Mononuclear cell (primary cell): ENCODE results near the gene RNASE4. TPM values are rescaled to one million over a fixed set of nuclear protein-coding genes. Genes with fewer than 3 reads are reported as not detected.
A peak's percentile ranks its signal among the peaks of the same experiment; 100 is the strongest.
"Not testable (repeated sequence)": the region's sequence is repeated elsewhere in the genome, so short reads cannot be mapped to it uniquely, and the experiment has no call there.

Source experiments
- H3K27me3 ChIP-seq: 2 replicates; pipeline ENCODE4 v1.6.0; 2011; ENCODE audit warnings: low read length, control low read depth; ENCODE audit not compliant: insufficient read depth
- H3K4me1 ChIP-seq: 2 replicates; pipeline ENCODE4 v1.5.1; 2011; ENCODE audit warnings: mild to moderate bottlenecking, low read length, control low read depth; ENCODE audit not compliant: insufficient read depth
- H3K4me3 ChIP-seq: 2 replicates; pipeline ENCODE4 v1.5.1; 2011; ENCODE audit warnings: mild to moderate bottlenecking, low read length, moderate library complexity
- H3K9me3 ChIP-seq: 2 replicates; pipeline ENCODE4 v1.5.1; 2011; ENCODE audit warnings: low read depth, mild to moderate bottlenecking, control low read depth, low read length
- total RNA-seq: library from RNA; depleted of rRNA; stranded (reverse); fragments of >200 nt; gene quantifications from one replicate; pipeline ENCODE4 v1.2.3, GENCODE V29; 2012

Gene RNASE4, protein sequence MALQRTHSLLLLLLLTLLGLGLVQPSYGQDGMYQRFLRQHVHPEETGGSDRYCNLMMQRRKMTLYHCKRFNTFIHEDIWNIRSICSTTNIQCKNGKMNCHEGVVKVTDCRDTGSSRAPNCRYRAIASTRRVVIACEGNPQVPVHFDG
- total RNA-seq, result 5.7 TPM

DNA sequence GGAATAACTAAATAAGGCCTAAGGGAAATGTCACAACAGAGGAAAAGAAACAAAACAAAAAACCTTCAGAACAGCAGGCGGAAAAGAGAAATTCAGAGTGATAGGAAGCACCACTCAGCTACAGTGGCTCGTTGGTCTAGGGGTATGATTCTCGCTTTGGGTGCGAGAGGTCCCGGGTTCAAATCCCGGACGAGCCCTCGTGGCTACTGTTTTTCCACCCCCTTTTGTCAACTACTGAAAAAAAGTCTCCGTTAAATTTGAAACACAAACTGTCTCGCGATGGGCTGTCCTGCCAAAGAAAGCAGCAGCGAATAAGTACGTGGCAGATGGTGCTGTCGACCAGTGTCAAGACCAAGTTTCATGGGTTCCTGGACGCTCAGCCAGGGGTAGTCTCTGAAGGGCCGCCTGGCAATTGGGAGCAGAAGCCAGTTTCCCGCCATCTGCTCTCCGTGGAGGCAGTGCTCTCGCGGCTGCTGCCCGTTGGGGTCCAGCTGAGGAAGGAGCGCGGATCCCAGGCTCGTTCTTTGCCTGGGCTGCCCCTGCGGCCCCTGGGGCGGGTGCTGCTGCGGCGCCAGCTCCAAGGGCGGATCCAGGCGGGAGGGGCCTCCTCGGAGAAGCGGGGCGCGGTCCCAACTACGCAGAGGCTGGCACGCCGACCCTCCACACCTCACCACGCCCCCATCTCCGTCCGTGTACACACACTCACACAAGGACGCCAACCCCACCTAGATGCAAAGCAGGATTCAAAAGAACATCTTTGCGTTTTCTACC lies at the start of gene RNASE4:
RNASE4 (plus strand) TSS at position 670 of the 771 bp plus-strand sequence. CDS start 14,812 bp downstream, outside the sequence.
- H3K4me3 ChIP-seq, result peak within 1 kb of the TSS; percentile 93
- no peaks in the 10 kb centered on the region for H3K27me3 ChIP-seq
- peaks cover 61% of the 10 kb centered on the region for H3K4me1 ChIP-seq
- no peaks in the 10 kb centered on the region for H3K9me3 ChIP-seq

GRCh38 chr14:20641591-20641990 lies 42.8 kb upstream of the RNASE4 start, which contains the start of gene OR6S1:
Gene OR6S1 (minus strand): TSS chr14:20641691. CDS start chr14:20641691, 0 bp downstream.
- Histone ChIP-seq H3K27me3 (peaks cover 37% of the 10 kb centered on the region), H3K9me3 (no peaks in the 10 kb centered on the region), H3K4me1 (no peaks in the 10 kb centered on the region), H3K4me3 (no peak within 1 kb of the TSS)

GRCh38 chr14:20642182-20642581 lies 42.2 kb upstream of the RNASE4 start:
- no peak overlapping the region for H3K4me3 ChIP-seq

DNA sequence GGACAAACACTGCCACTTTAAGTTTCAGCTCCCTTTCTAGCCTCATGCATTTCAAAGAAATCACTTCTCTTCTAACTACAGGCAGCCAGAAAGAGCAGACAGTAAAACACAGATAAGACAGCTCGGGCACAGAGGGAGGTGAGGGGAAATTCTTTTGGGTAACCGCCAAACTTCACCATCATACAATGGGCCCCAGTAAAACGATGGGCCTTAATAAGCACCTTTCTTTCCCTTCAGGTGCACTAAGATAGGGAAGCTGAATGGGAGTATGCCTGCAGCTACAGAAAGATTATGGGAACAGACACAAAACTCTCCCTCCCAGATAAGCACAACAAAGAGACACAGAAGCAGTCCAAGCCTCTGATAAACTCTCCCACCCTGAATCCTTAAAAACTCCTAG lies 41.6 kb upstream of the RNASE4 start:
- H3K4me1 ChIP-seq, H3K4me3 ChIP-seq, H3K9me3 ChIP-seq: not testable (repeated sequence)
- peaks cover 30% of the 10 kb centered on the region for H3K27me3 ChIP-seq

More at GRCh38 chr14:20642182-20642581, 42.2 kb upstream of the RNASE4 start:
- Histone ChIP-seq H3K9me3 (no peaks in the 10 kb centered on the region), H3K27me3 (peaks cover 31% of the 10 kb centered on the region), H3K4me1 (no peaks in the 10 kb centered on the region)

GRCh38 chr14:20644520-20644919 lies 39.8 kb upstream of the RNASE4 start:
- H3K4me1 ChIP-seq, result no peaks in the 10 kb centered on the region
- no peak overlapping the region for H3K4me3 ChIP-seq
- H3K9me3 ChIP-seq, result no peaks in the 10 kb centered on the region
- H3K27me3 ChIP-seq, result peaks cover 22% of the 10 kb centered on the region

- Histone ChIP-seq H3K4me3 (no peak overlapping the region), H3K9me3 (no peaks in the 10 kb centered on the region), H3K4me1 (no peaks in the 10 kb centered on the region), H3K27me3 (peaks cover 26% of the 10 kb centered on the region)
Observed at GRCh38 chr14:20645481-20645880, 38.9 kb upstream of the RNASE4 start.

DNA sequence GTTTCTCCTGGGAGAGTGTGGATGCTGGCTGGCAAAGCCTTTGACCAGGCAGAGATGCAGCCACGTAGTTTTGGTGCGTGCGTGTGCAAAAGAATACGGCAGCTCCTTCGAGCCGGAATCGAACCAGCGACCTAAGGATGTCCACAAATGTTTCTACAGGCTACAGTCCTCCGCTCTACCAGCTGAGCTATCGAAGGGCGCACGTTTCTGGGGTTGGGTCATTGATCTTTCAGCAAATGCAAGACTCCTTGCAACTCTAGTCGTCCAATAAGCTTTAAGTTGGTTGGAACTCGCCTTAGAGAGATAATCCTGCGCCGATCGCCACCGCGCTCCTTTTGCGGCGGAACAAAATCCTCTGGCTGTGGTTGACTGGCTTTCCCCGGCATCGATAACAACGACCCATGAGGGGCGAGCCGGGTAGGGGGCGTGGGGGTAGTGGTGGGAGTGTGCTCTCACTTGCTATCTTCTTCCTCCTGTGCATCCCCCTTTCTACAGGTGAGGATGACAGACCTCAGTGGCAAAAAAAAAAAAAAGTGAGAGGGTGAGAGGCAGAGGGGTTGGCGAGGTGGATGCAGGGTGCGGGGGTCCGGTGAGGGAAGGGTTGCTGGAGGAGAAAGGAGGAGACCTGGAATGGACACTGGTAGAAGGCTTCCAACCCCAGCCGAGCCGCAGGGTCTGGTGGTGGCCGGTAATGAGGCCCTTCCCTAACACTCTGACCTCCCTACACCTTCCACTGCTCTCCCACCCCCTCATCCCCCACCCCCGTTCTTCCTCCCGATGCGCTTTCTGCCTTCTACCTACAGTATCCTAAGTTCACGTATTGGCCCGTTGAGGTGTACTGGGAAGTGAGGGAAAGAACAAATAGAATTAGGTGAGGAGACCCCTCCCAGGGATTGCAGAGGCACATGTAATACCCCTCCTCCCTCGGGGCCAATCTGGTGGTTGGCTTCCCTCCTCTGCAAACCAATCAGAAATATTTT lies 31.1 kb upstream of the RNASE4 start:
- Histone ChIP-seq H3K4me3 (no peak overlapping the region), H3K27me3 (peaks cover 72% of the 10 kb centered on the region), H3K9me3 (no peaks in the 10 kb centered on the region), H3K4me1 (peaks cover 11% of the 10 kb centered on the region)

DNA sequence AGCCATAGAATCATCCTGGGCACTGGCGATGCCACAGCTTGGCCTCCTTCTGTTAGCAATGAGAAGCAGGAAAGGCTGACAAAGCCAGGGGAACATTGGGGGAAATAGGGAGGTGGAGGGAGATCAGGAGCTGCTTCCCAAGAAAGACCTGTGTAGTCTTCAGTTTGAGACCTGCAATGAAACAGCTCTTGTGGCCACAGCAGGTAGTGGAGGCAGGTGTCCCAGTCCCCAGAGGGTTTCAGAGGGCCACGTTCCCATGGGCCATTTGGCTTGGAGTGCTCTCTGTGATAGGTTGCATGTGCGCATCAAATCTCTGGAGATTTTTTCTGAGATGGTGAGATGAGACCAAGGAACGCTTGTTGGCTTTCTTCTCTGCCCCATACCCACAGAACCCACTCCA lies 28.5 kb upstream of the RNASE4 start:
- H3K9me3 ChIP-seq, result no peaks in the 10 kb centered on the region
- peaks cover 11% of the 10 kb centered on the region for H3K4me1 ChIP-seq
- H3K4me3 ChIP-seq, result no peak overlapping the region
- peaks cover 64% of the 10 kb centered on the region for H3K27me3 ChIP-seq

DNA sequence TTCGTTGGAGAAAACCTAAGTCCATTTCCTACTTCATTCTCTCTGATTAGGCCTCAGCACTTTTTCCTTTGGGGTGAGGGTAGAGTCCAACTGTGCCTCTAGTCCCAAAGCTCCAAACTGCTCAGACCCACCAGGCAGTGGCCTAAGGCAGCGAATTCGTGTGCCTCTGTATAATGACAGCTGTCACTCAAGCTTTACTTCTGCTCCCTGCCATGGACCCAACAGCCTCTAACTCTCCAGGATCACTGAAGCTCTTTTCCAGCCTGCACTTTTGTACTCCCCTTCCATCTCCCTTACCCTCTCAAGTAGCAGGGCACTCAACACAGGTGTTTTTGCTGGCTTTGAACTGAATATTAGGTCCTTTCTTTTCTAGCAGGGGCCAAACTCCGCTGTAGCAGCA lies 28.1 kb upstream of the RNASE4 start:
- peaks cover 60% of the 10 kb centered on the region for H3K27me3 ChIP-seq
- no peak overlapping the region for H3K4me3 ChIP-seq
- H3K4me1 ChIP-seq, result peaks cover 11% of the 10 kb centered on the region
- H3K9me3 ChIP-seq, result no peaks in the 10 kb centered on the region

- H3K4me1 ChIP-seq, result peaks cover 11% of the 10 kb centered on the region
- H3K4me3 ChIP-seq, result no peak overlapping the region
- H3K27me3 ChIP-seq, result peaks cover 48% of the 10 kb centered on the region
- no peaks in the 10 kb centered on the region for H3K9me3 ChIP-seq
Observed at GRCh38 chr14:20657216-20658211, 26.8 kb upstream of the RNASE4 start.

- Histone ChIP-seq H3K4me3 (no peak overlapping the region), H3K4me1 (peaks cover 13% of the 10 kb centered on the region), H3K9me3 (no peaks in the 10 kb centered on the region), H3K27me3 (peaks cover 40% of the 10 kb centered on the region)
Observed at GRCh38 chr14:20658246-20658645, 26.1 kb upstream of the RNASE4 start.

GRCh38 chr14:20659336-20659735 lies 25.0 kb upstream of the RNASE4 start:
- no peak overlapping the region for H3K4me3 ChIP-seq
- H3K27me3 ChIP-seq, result peaks cover 30% of the 10 kb centered on the region
- H3K9me3 ChIP-seq, result no peaks in the 10 kb centered on the region
- peaks cover 19% of the 10 kb centered on the region for H3K4me1 ChIP-seq

DNA sequence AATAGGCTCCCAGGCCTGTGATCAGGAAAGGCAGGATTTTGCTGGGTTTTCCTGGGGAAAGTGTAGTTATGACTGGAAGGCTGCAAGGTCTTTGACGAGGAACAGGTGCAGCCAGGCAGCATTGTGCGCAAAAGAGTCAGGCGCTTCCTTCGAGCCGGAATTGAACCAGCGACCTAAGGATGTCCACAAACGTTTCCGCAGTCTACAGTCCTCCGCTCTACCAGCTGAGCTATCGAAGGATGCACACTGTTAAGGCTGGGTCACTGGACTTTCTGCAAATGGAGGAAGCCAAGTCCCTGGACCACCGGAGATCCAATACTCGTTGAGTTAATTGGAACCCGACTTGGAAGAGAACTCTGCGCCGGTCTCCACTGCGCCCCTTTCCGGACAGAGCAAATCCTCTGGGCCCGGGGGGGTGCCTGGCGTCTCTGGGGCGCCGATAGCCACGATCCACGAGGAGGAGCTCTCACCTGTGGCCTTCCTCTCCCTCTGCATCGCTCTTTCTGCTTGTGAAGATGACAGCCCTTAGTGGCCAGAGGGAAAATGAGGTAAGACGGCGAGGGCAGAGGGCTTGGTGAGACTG lies 24.5 kb upstream of the RNASE4 start:
- Histone ChIP-seq H3K27me3 (peaks cover 30% of the 10 kb centered on the region), H3K4me3 (no peak overlapping the region), H3K4me1 (peaks cover 19% of the 10 kb centered on the region), H3K9me3 (no peaks in the 10 kb centered on the region)

DNA sequence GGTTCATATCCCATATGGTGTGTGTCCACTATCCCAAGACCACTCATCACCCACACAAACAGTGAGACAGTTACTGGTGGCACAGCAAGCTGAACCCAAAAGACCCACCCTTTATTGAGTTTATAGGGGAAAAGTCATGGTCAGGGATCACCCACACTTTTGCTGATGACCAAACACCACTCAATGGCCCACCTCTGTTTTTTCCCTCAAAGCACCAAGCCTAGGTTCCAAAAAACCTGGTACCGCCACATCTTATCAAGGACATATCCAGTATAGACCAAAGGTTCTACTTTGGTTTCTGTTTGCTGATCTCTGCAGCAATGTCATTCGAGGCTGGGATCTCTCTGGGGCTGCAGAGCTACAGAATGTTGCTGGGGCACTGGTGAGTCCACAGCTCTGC lies 23.2 kb upstream of the RNASE4 start:
- Histone ChIP-seq H3K9me3 (no peaks in the 10 kb centered on the region), H3K27me3 (peaks cover 19% of the 10 kb centered on the region), H3K4me1 (peaks cover 19% of the 10 kb centered on the region), H3K4me3 (no peak overlapping the region)
